ENCODE data around the gene RAB3C.

RAB3C gene

DNA sequence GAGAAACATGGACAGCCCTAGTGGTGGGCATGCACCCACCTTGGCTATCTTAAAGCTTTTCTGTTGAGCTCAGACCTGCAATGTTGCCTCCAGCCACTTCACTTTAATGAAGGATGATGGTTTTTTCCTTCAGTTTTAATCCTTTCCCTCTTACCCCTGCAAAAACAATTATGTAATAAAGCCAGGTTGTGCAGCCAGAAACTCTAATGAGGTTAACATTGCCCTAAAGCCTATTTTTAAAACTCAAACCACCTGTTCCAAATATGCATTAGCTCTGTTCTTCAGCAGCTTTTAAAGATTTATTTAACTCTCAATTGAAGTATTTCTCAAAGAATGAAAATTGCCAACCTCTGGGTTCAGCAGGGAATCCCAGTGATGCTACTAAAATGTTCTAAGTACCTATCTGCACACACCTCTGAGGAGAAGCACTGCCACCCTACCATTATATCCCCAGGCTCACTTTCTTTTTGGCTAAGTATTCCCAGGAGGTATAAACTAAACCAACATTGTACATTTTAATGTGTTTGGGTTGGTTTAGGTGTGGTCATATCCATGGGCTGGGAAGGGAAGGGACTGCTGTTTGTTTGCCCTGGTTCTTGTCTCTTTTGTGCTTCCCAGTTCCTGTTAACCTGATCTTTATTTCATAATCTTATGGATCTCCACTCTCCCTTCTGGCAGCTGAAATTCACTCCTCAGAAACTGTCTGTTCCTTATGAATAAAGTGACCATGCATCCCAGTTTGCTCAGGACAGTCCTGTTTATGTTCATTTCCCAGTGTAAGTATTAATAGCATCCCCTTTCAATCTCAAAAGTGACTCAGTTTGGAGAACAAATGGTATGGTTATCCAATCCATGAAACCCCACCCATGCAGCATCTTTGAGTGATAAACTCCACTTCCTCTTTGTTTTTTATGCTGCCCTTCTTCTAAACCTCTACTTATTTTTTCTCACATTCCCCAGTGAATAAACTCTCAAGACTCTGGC is 251.7 kb downstream of the RAB3C start:
- no peak for TF ChIP-seq CTCF (IDR thresholded peaks at IDR 0.05)

- TF ChIP-seq CTCF (IDR thresholded peaks at IDR 0.05) = no peak
These were observed 253.5 kb downstream of the RAB3C start for GRCh38 chr5:58836351-58836750.

GRCh38 chr5:58838729-58839128 is 255.9 kb downstream of the RAB3C start:
- no peak for TF ChIP-seq CTCF (IDR thresholded peaks at IDR 0.05)

- TF ChIP-seq CTCF (IDR thresholded peaks at IDR 0.05) = no peak
These were observed 260.0 kb downstream of the RAB3C start for GRCh38 chr5:58842852-58843251.

- TF ChIP-seq CTCF (IDR thresholded peaks at IDR 0.05) = no peak
These were observed 261.5 kb downstream of the RAB3C start for GRCh38 chr5:58844395-58844794.

- no peak for TF ChIP-seq CTCF (IDR thresholded peaks at IDR 0.05)
These were observed 264.2 kb downstream of the RAB3C start for GRCh38 chr5:58847041-58847440.

DNA sequence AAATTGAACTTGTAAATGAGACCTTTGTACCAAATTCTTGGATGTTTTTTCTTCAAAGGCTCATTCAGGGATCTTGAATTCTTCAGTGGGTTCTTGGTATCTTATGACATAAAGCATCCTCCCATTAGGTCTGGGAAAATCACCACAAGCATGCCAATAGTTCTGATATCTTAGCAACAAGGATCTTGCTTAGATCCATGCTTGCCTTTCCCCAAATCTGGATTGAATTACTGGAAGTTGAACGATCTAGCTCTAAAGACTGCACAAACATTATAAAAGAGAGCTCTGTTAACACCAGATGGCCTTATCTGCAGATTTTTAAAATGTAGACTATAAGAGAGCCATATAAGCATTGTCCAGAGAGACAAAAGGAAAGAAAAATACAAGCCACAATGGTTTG is 266.3 kb downstream of the RAB3C start:
- no peak for TF ChIP-seq CTCF (IDR thresholded peaks at IDR 0.05)
